ENCODE data around the gene TCF25.

TCF25 gene

DNA sequence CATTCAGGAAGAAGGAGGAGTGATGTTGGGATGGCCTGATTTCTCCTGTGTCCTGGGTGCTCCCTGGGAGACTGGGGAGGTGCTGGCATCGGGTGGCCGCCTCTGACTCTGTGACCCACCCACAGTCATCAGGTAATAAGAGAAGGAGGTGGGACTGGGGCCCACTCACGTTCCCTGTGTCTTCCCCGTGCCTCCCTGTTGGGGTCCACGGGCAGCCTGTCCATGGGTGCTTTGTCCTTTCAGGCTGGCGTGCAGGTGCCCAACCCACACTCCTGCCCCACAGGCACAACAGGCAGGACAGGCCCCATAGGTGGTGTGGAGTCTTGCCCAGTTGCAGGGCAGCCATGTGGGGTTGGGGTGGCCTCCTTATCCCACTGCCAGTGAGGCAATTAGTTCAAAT is 79.2 kb downstream of the TCF25 start:
- H3K4me3 ChIP-seq (ENCODE audit: low read length in 2 of 2), result no peak overlapping the region
- H2BK5ac ChIP-seq (ENCODE audit: low read length), result no peak overlapping the region
- no peaks in the 10 kb centered on the region for H3K9me3 ChIP-seq (replicated peaks in 1 of 2; ENCODE audit: control insufficient read depth in 2 of 2, insufficient read depth in 1 of 2, low read depth in 1 of 2, low read length in 2 of 2)
- H3K4me1 ChIP-seq (ENCODE audit: control insufficient read depth in 2 of 2, insufficient read depth in 1 of 2, low read depth in 1 of 2, low read length in 2 of 2), result peaks cover 5 to 7% of the 10 kb centered on the region in 2 donors
- no CpG with 5 or more reads among the region's 6 CpGs for WGBS, 2 donors (ENCODE audit: extremely low coverage in 2 of 2, insufficient read length in 2 of 2, insufficient replicate concordance in 1 of 2)
- peak overlapping the region; percentile 89 for H3K23ac ChIP-seq (ENCODE audit: low read depth, low read length, poor library complexity)
- no peak overlapping the region for H2BK12ac ChIP-seq (ENCODE audit: low read length)
- no peak overlapping the region for H2AFZ ChIP-seq (ENCODE audit: low read length)
- H4K91ac ChIP-seq (ENCODE audit: low read depth, low read length, poor library complexity), result no peak overlapping the region
- DNase-seq (ENCODE audit: low spot score), result no peak
- no peak overlapping the region for H3K4me2 ChIP-seq (ENCODE audit: insufficient read depth, low read length, poor library complexity, severe bottlenecking)
- no peak overlapping the region for H3K27ac ChIP-seq (replicated peaks; ENCODE audit: low read length)
- no peak overlapping the region for H2AK5ac ChIP-seq (ENCODE audit: low read depth, low read length)
- no peak overlapping the region for H2BK120ac ChIP-seq (ENCODE audit: low read depth, low read length)
- H3K4ac ChIP-seq (ENCODE audit: low read length), result no peak overlapping the region
- no peak overlapping the region for H4K8ac ChIP-seq (ENCODE audit: low read depth, low read length)
- peaks cover 5 to 30% of the 10 kb centered on the region in 2 donors for H3K36me3 ChIP-seq (replicated peaks in 1 of 2; ENCODE audit: control insufficient read depth in 2 of 2, insufficient read depth in 2 of 2, low read length in 2 of 2)
- no peak overlapping the region for H3K18ac ChIP-seq (ENCODE audit: low read length)
- peaks cover 15% of the 10 kb centered on the region for H3K79me1 ChIP-seq (ENCODE audit: low read depth, low read length)
- peaks cover 1 to 3% (median 1%) of the 10 kb centered on the region in 3 experiments for H3K27me3 ChIP-seq (ENCODE audit: control insufficient read depth in 3 of 3, insufficient read depth in 3 of 3, low read depth in 1 of 3, low read length in 3 of 3)
- no peak overlapping the region for H3K14ac ChIP-seq (ENCODE audit: low read length)
- H2BK15ac ChIP-seq (ENCODE audit: low read length), result no peak overlapping the region
- no peak overlapping the region for H3K9ac ChIP-seq (ENCODE audit: low read depth, low read length, poor library complexity)

DNA sequence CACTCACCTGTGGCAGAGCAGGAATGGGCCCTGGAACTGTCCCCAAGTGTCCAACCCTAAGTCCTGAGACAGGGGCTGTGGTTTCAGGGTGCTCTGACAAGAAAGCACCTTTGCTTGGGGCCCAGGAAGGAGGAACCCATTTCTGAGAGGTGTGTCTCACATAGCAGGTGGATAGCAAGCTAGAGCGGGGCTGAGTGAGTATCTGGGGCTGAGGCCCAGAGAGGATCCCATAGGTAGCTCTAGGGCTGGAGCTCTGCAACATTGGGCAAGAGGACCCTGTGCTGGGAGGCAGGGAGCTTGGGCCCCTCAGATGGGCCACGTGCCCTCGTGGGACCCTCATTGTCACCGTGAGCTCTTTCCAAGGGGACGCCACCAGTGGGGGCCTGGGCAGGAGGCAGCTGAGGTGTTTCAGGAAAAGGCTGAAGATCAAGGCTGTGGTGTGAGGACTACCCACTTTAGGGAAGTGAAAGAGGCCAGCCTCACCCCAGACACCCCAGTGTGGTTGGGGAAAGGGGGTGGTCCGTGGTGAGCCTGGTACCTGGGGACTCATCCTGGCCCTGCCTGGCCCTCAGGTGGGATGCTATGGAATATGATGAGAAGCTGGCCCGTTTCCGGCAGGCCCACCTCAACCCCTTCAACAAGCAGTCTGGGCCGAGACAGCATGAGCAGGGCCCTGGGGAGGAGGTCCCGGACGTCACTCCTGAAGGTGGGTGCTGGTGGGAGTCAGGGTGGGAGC is 80.4 kb downstream of the TCF25 start:
- Histone ChIP-seq H3K18ac (ENCODE audit: low read length) (no peak overlapping the region), H2BK15ac (ENCODE audit: low read length) (no peak overlapping the region), H3K14ac (ENCODE audit: low read length) (no peak overlapping the region), H3K4ac (ENCODE audit: low read length) (no peak overlapping the region), H2BK5ac (ENCODE audit: low read length) (no peak overlapping the region), H4K8ac (ENCODE audit: low read depth, low read length) (no peak overlapping the region), H3K4me3 (ENCODE audit: low read length in 2 of 2) (no peak overlapping the region), H2AK5ac (ENCODE audit: low read depth, low read length) (no peak overlapping the region), H3K9ac (ENCODE audit: low read depth, low read length, poor library complexity) (peak overlapping the region; percentile 60), H3K36me3 (replicated peaks in 1 of 2; ENCODE audit: control insufficient read depth in 2 of 2, insufficient read depth in 2 of 2, low read length in 2 of 2) (peaks cover 13 to 43% of the 10 kb centered on the region in 2 donors), H2AFZ (ENCODE audit: low read length) (no peak overlapping the region), H2BK12ac (ENCODE audit: low read length) (no peak overlapping the region), H4K91ac (ENCODE audit: low read depth, low read length, poor library complexity) (no peak overlapping the region), H3K9me3 (replicated peaks in 1 of 2; ENCODE audit: control insufficient read depth in 2 of 2, insufficient read depth in 1 of 2, low read depth in 1 of 2, low read length in 2 of 2) (no peaks in the 10 kb centered on the region), H3K27me3 (ENCODE audit: control insufficient read depth in 3 of 3, insufficient read depth in 3 of 3, low read depth in 1 of 3, low read length in 3 of 3) (no peaks in the 10 kb centered on the region), H3K27ac (replicated peaks; ENCODE audit: low read length) (no peak overlapping the region), H3K4me2 (ENCODE audit: insufficient read depth, low read length, poor library complexity, severe bottlenecking) (no peak overlapping the region), H2BK120ac (ENCODE audit: low read depth, low read length) (no peak overlapping the region), H3K23ac (ENCODE audit: low read depth, low read length, poor library complexity) (no peak overlapping the region), H3K4me1 (ENCODE audit: control insufficient read depth in 2 of 2, insufficient read depth in 1 of 2, low read depth in 1 of 2, low read length in 2 of 2) (peaks cover 4 to 5% of the 10 kb centered on the region in 2 donors), H3K79me1 (ENCODE audit: low read depth, low read length) (peaks cover 15% of the 10 kb centered on the region)
- no peak for DNase-seq (ENCODE audit: low spot score)
- WGBS, 2 donors (ENCODE audit: extremely low coverage in 2 of 2, insufficient read length in 2 of 2, insufficient replicate concordance in 1 of 2), result no CpG with 5 or more reads among the region's 11 CpGs

DNA sequence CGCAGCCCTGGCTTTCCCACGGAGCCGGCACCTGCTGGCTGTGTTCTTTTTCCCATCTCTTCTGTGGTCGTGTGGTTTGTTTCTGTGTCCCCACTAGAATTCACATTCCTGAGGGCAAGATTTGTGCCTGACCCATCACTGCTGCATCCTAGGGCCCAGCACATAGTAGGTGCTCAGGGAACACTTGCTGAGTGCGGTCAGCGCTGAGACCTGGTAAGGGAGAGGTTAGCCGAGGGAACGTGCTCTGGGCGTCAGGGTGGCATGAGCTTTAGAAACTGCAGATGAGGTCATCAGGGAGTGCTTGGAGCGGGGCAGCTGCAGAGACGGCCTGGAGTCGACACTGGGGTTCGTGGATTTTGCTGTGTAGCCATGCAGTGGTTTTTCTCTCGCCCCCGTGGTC is 81.1 kb downstream of the TCF25 start:
- no peak overlapping the region for H3K4me3 ChIP-seq (ENCODE audit: low read length in 2 of 2)
- peak overlapping the region; percentile 20 for H2AK5ac ChIP-seq (ENCODE audit: low read depth, low read length)
- no peak overlapping the region for H2BK15ac ChIP-seq (ENCODE audit: low read length)
- H3K18ac ChIP-seq (ENCODE audit: low read length), result no peak overlapping the region
- peaks cover under 1 to 2% of the 10 kb centered on the region in 2 donors for H3K4me1 ChIP-seq (ENCODE audit: control insufficient read depth in 2 of 2, insufficient read depth in 1 of 2, low read depth in 1 of 2, low read length in 2 of 2)
- H2BK12ac ChIP-seq (ENCODE audit: low read length), result no peak overlapping the region
- no peak for DNase-seq (ENCODE audit: low spot score)
- H4K91ac ChIP-seq (ENCODE audit: low read depth, low read length, poor library complexity), result no peak overlapping the region
- H2BK5ac ChIP-seq (ENCODE audit: low read length), result no peak overlapping the region
- peak overlapping the region; percentile 60 for H3K9ac ChIP-seq (ENCODE audit: low read depth, low read length, poor library complexity)
- no peak overlapping the region for H4K8ac ChIP-seq (ENCODE audit: low read depth, low read length)
- no peak overlapping the region for H3K14ac ChIP-seq (ENCODE audit: low read length)
- peaks cover 12% of the 10 kb centered on the region for H3K79me1 ChIP-seq (ENCODE audit: low read depth, low read length)
- H3K9me3 ChIP-seq (replicated peaks in 1 of 2; ENCODE audit: control insufficient read depth in 2 of 2, insufficient read depth in 1 of 2, low read depth in 1 of 2, low read length in 2 of 2), result no peaks in the 10 kb centered on the region
- no peak overlapping the region for H3K4me2 ChIP-seq (ENCODE audit: insufficient read depth, low read length, poor library complexity, severe bottlenecking)
- H3K36me3 ChIP-seq (replicated peaks in 1 of 2; ENCODE audit: control insufficient read depth in 2 of 2, insufficient read depth in 2 of 2, low read length in 2 of 2), result peaks cover 15 to 48% of the 10 kb centered on the region in 2 donors
- H3K27ac ChIP-seq (replicated peaks; ENCODE audit: low read length), result no peak overlapping the region
- H3K23ac ChIP-seq (ENCODE audit: low read depth, low read length, poor library complexity), result no peak overlapping the region
- H2AFZ ChIP-seq (ENCODE audit: low read length), result no peak overlapping the region
- no peak overlapping the region for H3K4ac ChIP-seq (ENCODE audit: low read length)
- no peak overlapping the region for H2BK120ac ChIP-seq (ENCODE audit: low read depth, low read length)
- no CpG with 5 or more reads among the region's 15 CpGs for WGBS, 2 donors (ENCODE audit: extremely low coverage in 2 of 2, insufficient read length in 2 of 2, insufficient replicate concordance in 1 of 2)
- no peaks in the 10 kb centered on the region for H3K27me3 ChIP-seq (ENCODE audit: control insufficient read depth in 3 of 3, insufficient read depth in 3 of 3, low read depth in 1 of 3, low read length in 3 of 3)

DNA sequence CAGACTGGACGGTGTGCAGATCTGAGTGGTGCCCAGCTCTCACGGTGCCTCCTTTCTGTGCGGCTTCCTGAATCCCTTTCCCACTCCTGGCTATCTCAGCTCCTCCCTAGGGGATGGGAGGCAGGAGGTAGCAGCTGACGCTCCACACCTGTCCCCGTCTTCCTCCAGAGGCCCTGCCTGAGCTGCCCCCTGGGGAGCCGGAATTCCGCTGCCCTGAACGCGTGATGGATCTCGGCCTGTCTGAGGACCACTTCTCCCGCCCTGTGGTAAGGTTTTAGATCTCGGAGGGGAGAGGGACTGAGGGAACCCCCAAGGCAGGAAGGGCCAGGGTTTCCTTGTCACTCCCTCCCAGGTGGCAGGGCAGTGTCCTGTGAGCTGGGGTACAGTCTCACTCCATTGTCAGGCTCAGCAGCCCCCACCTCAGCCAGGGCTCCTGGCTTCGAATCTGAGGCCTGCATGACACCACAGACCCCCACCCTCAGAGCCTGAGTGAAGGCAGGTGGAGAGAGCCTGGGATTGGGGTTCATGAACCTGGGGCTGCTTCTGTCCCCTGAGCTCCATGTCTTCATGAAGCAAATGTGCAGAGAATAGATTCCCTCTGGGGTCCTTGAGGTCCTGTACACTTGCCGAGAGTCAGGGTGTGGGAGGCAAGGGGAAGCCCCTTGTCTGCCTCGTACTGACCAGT is 81.8 kb downstream of the TCF25 start:
- Histone ChIP-seq H3K4ac (ENCODE audit: low read length) (no peak overlapping the region), H3K9me3 (replicated peaks in 1 of 2; ENCODE audit: control insufficient read depth in 2 of 2, insufficient read depth in 1 of 2, low read depth in 1 of 2, low read length in 2 of 2) (no peaks in the 10 kb centered on the region), H3K79me1 (ENCODE audit: low read depth, low read length) (peaks cover 7% of the 10 kb centered on the region), H2BK12ac (ENCODE audit: low read length) (no peak overlapping the region), H3K14ac (ENCODE audit: low read length) (no peak overlapping the region), H3K4me2 (ENCODE audit: insufficient read depth, low read length, poor library complexity, severe bottlenecking) (no peak overlapping the region), H4K91ac (ENCODE audit: low read depth, low read length, poor library complexity) (no peak overlapping the region), H3K4me3 (ENCODE audit: low read length in 2 of 2) (no peak overlapping the region), H3K36me3 (replicated peaks in 1 of 2; ENCODE audit: control insufficient read depth in 2 of 2, insufficient read depth in 2 of 2, low read length in 2 of 2) (peaks cover 18 to 53% of the 10 kb centered on the region in 2 donors), H3K23ac (ENCODE audit: low read depth, low read length, poor library complexity) (no peak overlapping the region), H2AK5ac (ENCODE audit: low read depth, low read length) (no peak overlapping the region), H2AFZ (ENCODE audit: low read length) (no peak overlapping the region), H2BK5ac (ENCODE audit: low read length) (no peak overlapping the region), H3K4me1 (ENCODE audit: control insufficient read depth in 2 of 2, insufficient read depth in 1 of 2, low read depth in 1 of 2, low read length in 2 of 2) (peaks cover 0 to 2% of the 10 kb centered on the region in 2 donors), H3K27me3 (ENCODE audit: control insufficient read depth in 3 of 3, insufficient read depth in 3 of 3, low read depth in 1 of 3, low read length in 3 of 3) (no peaks in the 10 kb centered on the region), H2BK120ac (ENCODE audit: low read depth, low read length) (no peak overlapping the region), H3K9ac (ENCODE audit: low read depth, low read length, poor library complexity) (no peak overlapping the region), H3K18ac (ENCODE audit: low read length) (no peak overlapping the region), H3K27ac (replicated peaks; ENCODE audit: low read length) (no peak overlapping the region), H2BK15ac (ENCODE audit: low read length) (no peak overlapping the region), H4K8ac (ENCODE audit: low read depth, low read length) (no peak overlapping the region)
- WGBS, 2 donors (ENCODE audit: extremely low coverage in 2 of 2, insufficient read length in 2 of 2, insufficient replicate concordance in 1 of 2), result no CpG with 5 or more reads among the region's 15 CpGs
- no peak for DNase-seq (ENCODE audit: low spot score)

Measured in neuronal stem cell (in vitro differentiated cells).